K562 (cell line): ENCODE measurements around the gene CLCNKA. TPM values are rescaled to one million over a fixed set of nuclear protein-coding genes. Genes with fewer than 3 reads are reported as not detected.
A peak's percentile ranks its signal among the peaks of the same experiment; 100 is the strongest.
"Not testable (repeated sequence)": the region's sequence is repeated elsewhere in the genome, so short reads cannot be mapped to it uniquely, and the experiment has no call there.

Source experiments
- ATAC-seq: fragments of 200-7000 bp; cut with Tn5 transposase; 3 replicates; pipeline ENCODE4 v1.9.1; 2020; ENCODE audit warnings: moderate library complexity
- BruUV-seq: library from RNA; stranded (reverse); fragments of 400-500 nt; replicated peaks from 2 replicates; lab custom pipeline; 2021; lab: Mats Ljungman, UMichigan
- CTCF ChIA-PET: fragments of 300-600 bp; formaldehyde crosslinking; extraction: SDS; loops from one replicate; lab custom pipeline; 2021; ENCODE audit warnings: low intra/inter-chr PET ratio; lab: Yijun Ruan, JAX
- POLR2A ChIA-PET: fragments of 300-600, 350-650 bp; sonication (Branson Sonifier 250); formaldehyde crosslinking; extraction: SDS; loops from one replicate; lab custom pipeline; 2021; ENCODE audit warnings: antibody characterized with exemption, inconsistent platforms; lab: Yijun Ruan, JAX
- DNase-seq, 4 experiments: peaks; one replicate each; pipeline versions ENCODE4 v3.0.0 to v3.0.0-alpha.2; 2011 to 2018; ENCODE audit warnings: low spot score in 3 of 4, mixed read lengths in 3 of 4; ENCODE audit errors: extremely low read depth in 1 of 4
- FAIRE-seq: peaks from 2 replicates; lab custom pipeline; 2011; peaks lifted over from hg19 to GRCh38; lab: Jason Lieb, UNC
- H2AFZ ChIP-seq: 2 replicates; pipeline ENCODE4 v1.6.0; 2011; ENCODE audit warnings: low read depth, low read length, control low read depth, inconsistent platforms
- H3K27ac ChIP-seq: fragments of 200-600 bp; 3 replicates; pipeline ENCODE4 v1.8.0; 2011; ENCODE audit warnings: low read depth, mild to moderate bottlenecking, control low read depth, inconsistent platforms, low read length, moderate library complexity, mixed read lengths; ENCODE audit errors: extremely low read depth
- H3K27me3 ChIP-seq, 2 experiments: fragments of 300-600 bp in 1 of 2; 2 replicates in 1 of 2; 3 replicates in 1 of 2; pipeline versions ENCODE4 v1.6.0 to v1.8.0; 2011; ENCODE audit warnings: inconsistent platforms in 2 of 2, low read length in 2 of 2, mild to moderate bottlenecking in 1 of 2, mixed read lengths in 1 of 2, moderate library complexity in 1 of 2; ENCODE audit not compliant: control insufficient read depth in 2 of 2, insufficient read depth in 2 of 2
- H3K36me3 ChIP-seq: fragments of 300-600 bp; 3 replicates; pipeline ENCODE4 v1.8.0; 2011; ENCODE audit warnings: mild to moderate bottlenecking, low read length, inconsistent platforms; ENCODE audit not compliant: control insufficient read depth, insufficient read depth
- H3K4me1 ChIP-seq, 2 experiments: fragments of 200-600 bp in 1 of 2; replicated peaks in 1 of 2; 2 replicates in 1 of 2; 3 replicates in 1 of 2; pipeline versions ENCODE4 v1.5.1 to v1.8.0; 2011; ENCODE audit warnings: inconsistent platforms in 2 of 2, low read length in 2 of 2, mild to moderate bottlenecking in 1 of 2, mixed read lengths in 1 of 2, moderate library complexity in 1 of 2; ENCODE audit not compliant: control insufficient read depth in 2 of 2, insufficient read depth in 2 of 2
- H3K4me2 ChIP-seq: 2 replicates; pipeline ENCODE4 v1.6.1; 2011; ENCODE audit warnings: low read length, control low read depth, inconsistent platforms, mixed read lengths; ENCODE audit not compliant: insufficient read depth
- H3K4me3 ChIP-seq: fragments of 200-600 bp; sonication (generic), shearing (Covaris generic); 2 replicates; pipeline ENCODE4 v1.5.1; 2016; ENCODE audit warnings: control low read depth, inconsistent platforms
- H3K79me2 ChIP-seq: fragments of 200-600 bp; 3 replicates; pipeline ENCODE4 v1.8.0; 2011; ENCODE audit warnings: low read length, inconsistent platforms; ENCODE audit not compliant: control insufficient read depth, insufficient read depth
- H3K9ac ChIP-seq, 2 experiments: 2 replicates each; pipeline versions ENCODE4 v1.6.0 to v1.6.1; 2011; ENCODE audit warnings: low read depth in 2 of 2, low read length in 2 of 2, control low read depth in 1 of 2, inconsistent platforms in 1 of 2, mild to moderate bottlenecking in 1 of 2, mixed read lengths in 1 of 2; ENCODE audit not compliant: insufficient read depth in 1 of 2
- H3K9me1 ChIP-seq: one replicate; pipeline ENCODE4 v1.6.0; 2011; ENCODE audit warnings: inconsistent platforms, mild to moderate bottlenecking, low read length, moderate library complexity; ENCODE audit not compliant: control insufficient read depth, insufficient read depth
- H3K9me3 ChIP-seq: replicated peaks from 2 replicates; pipeline ENCODE4 v1.5.1; 2011; ENCODE audit warnings: low read depth, low read length, inconsistent platforms; ENCODE audit not compliant: control insufficient read depth, insufficient read depth
- H4K20me1 ChIP-seq: replicated peaks from 2 replicates; pipeline ENCODE4 v1.6.1; 2011; ENCODE audit warnings: low read length, inconsistent platforms, mixed read lengths; ENCODE audit not compliant: control insufficient read depth, insufficient read depth
- ATF1 ChIP-seq, 2 experiments: fragments of 450-650 bp in 1 of 2; IDR thresholded peaks; 2 replicates each; pipeline ENCODE4 v1.6.1; 2016; ENCODE audit warnings: missing compliant biosample characterization in 1 of 2, missing genetic modification characterization in 1 of 2
- EP300 ChIP-seq: IDR thresholded peaks from 2 replicates; pipeline ENCODE4 v1.6.1; 2012; ENCODE audit warnings: low read length, improper control_type of control experiment
- LARP7 ChIP-seq: fragments of 450-650 bp; IDR thresholded peaks from 2 replicates; pipeline ENCODE4 v1.6.1; 2016
- MYBL2 ChIP-seq, 2 experiments: fragments of 450-650 bp in 1 of 2; sonication (generic) in 1 of 2; formaldehyde crosslinking in 1 of 2; IDR thresholded peaks; 2 replicates each; pipeline versions ENCODE4 v1.6.1 to v1.8.1; 2017 to 2022; ENCODE audit warnings: borderline replicate concordance in 1 of 2, inconsistent platforms in 1 of 2, low read depth in 1 of 2, mild to moderate bottlenecking in 1 of 2, missing genetic modification reagents in 1 of 2, moderate library complexity in 1 of 2
- WGBS: fragments of 100-300 bp; shearing (Covaris generic); methylation state at CpG from one replicate; pipeline ENCODE4 v1.1.6; 2016; ENCODE audit warnings: low coverage, mixed read lengths; ENCODE audit not compliant: insufficient coverage; ENCODE audit errors: missing lambda C conversion rate; 5-methylcytosine and 5-hydroxymethylcytosine counted together
- in situ Hi-C: fragments of 300-500 bp; cut with MboI; formaldehyde crosslinking; loops from 4 replicates; pipeline ENCODE4 v1.15.0; 2018; ENCODE audit warnings: inconsistent platforms, mixed read lengths
- intact Hi-C: fragments of 100-400 bp; cut with micrococcal nuclease; formaldehyde crosslinking; loops from 2 replicates; pipeline ENCODE4 v1.14.2; 2022
- polyA plus RNA-seq, 8 experiments: library from polyadenylated mRNA; depleted of rRNA in 4 of 8; stranded (reverse) in 5 of 8; unstranded in 3 of 8; fragments of >200 nt; fragmentation: Nextera tagmentation in 2 of 8; fragmentation: Illumina TruSeq in 1 of 8; extraction: Ambion mirVana in 2 of 8; extraction: Trizol in 1 of 8; gene quantifications; 2 replicates each; pipeline versions ENCODE4 v1.2.1 to v1.2.3, GENCODE V29; 2011 to 2014; ENCODE audit warnings: inconsistent platforms in 1 of 8, missing spikeins in 1 of 8
- total RNA-seq, 7 experiments: library from RNA; depleted of rRNA in 6 of 7; stranded (reverse); fragments of >200 nt in 6 of 7; fragmentation: Illumina TruSeq in 2 of 7; extraction: Trizol in 2 of 7; gene quantifications; 2 replicates each; pipeline versions ENCODE4 v1.2.1 to v1.2.3, GENCODE V29; 2011 to 2021; ENCODE audit warnings: low replicate concordance in 1 of 7
- TF ChIP-seq, protein P1 (sequence below): sonication (generic); formaldehyde crosslinking; IDR thresholded peaks from 2 replicates; pipeline ENCODE4 v1.8.1; 2022; ENCODE audit warnings: missing genetic modification reagents

CLCNKA gene
- total and polyA plus RNA-seq, 9 of the 15 experiments (the other 6 are each of a cell fraction or from before 2014, with no cell fraction given), result 0.03 to 0.37 (median 0.10) TPM; not detected in 3

DNA sequence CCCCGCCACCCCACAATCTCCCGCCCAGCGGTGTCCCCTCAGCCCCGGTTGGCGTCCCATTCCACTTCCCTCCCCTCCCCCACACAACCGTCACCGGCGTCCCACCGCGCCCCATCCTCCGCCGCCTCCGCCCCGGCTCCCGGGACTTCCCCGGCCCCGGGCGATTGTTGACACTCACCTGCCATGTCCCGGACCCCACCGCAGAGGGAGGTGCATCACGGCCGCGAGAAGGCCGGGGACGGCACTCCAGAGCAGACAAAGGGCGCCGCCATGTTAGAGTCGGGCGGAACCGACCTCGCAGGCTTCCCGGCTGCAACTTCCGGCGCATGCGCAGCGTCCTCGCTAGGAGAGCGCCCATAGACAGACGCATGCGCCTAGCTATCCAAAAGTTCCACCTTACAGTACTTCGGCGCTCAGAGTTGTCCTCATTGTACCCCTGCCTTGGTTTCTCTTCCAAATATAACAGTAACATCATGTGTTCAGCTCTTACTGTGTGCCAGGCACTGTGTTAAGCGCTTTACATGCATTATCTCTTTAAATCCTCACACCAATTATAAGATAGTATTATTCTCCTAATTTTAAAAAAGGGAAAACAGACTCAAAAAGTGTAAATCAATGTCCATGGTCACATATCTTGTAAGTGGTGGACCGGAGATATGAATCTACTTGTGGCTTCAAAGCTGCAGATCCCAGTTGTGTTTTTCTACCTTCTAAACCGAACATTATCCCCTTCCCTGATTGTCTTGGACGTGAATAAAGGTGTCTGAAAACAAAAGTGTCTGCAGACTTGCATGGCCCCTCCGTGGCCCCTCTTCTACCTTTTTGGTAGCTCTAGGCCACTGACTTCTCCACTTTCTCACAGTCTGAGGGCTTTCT is 45.8 kb upstream of the CLCNKA start, which contains the start of gene ZBTB17 (continued):
- TF ChIP-seq, protein P1, sequence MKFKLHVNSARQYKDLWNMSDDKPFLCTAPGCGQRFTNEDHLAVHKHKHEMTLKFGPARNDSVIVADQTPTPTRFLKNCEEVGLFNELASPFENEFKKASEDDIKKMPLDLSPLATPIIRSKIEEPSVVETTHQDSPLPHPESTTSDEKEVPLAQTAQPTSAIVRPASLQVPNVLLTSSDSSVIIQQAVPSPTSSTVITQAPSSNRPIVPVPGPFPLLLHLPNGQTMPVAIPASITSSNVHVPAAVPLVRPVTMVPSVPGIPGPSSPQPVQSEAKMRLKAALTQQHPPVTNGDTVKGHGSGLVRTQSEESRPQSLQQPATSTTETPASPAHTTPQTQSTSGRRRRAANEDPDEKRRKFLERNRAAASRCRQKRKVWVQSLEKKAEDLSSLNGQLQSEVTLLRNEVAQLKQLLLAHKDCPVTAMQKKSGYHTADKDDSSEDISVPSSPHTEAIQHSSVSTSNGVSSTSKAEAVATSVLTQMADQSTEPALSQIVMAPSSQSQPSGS (CRISPR knock-in tag), result no peak
- TF ChIP-seq EP300 (no peak), MYBL2 (IDR thresholded peaks at IDR 0.05; ENCODE audit: low read depth) (no peak), MYBL2 (CRISPR knock-in tag; IDR thresholded peaks at IDR 0.05; ENCODE audit: borderline replicate concordance) (no peak), LARP7 (no peak), ATF1 (CRISPR knock-in tag; IDR thresholded peaks at IDR 0.05) (peak; percentile 39; the same call in 1 of the 2 replicates), ATF1 (tag; IDR thresholded peaks at IDR 0.05) (peak; percentile 92)

DNA sequence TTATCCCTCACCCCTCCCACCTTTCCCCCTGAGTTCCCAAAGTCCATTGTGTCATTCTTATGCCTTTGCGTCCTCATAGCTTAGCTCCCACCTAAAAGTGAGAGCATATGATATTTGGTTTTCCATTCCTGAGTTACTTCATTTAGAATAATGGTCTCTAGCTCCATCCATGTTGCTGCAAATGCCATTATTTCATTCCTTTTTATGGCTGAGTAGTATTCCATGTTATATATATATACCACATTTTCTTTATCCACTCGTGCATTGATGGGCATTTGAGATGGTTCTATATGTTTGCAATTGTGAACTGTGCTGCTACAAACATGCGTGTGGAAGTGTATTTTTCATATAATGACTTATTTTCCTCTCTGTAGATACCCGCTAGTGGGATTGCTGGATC is 43.9 kb upstream of the CLCNKA start:
- WGBS, result 67% methylated on average over 4 of the region's 4 CpGs
- intact Hi-C loops, H3K4me3 ChIP-seq, H3K9me3 ChIP-seq, in situ Hi-C loops, H3K27me3 ChIP-seq, H3K9me1 ChIP-seq, H2AFZ ChIP-seq, H3K9ac ChIP-seq, BruUV-seq, H3K27ac ChIP-seq, H3K36me3 ChIP-seq, POLR2A ChIA-PET, H4K20me1 ChIP-seq, FAIRE-seq, ATAC-seq, H3K4me2 ChIP-seq, CTCF ChIA-PET, DNase-seq: not testable (repeated sequence)
- H3K4me1 ChIP-seq, result peaks cover 11 to 14% of the 10 kb centered on the region in 2 experiments; a peak in 4 of 5 replicates
- peaks cover 26% of the 10 kb centered on the region for H3K79me2 ChIP-seq
